HUES6 (cell line): Measurements from ENCODE around the gene CTSO.

Experiments used
- H3K27ac ChIP-seq: 2 replicates; pipeline ENCODE4 v1.7.0; 2013; ENCODE audit warnings: low read depth, mild to moderate bottlenecking, low read length, inconsistent platforms
- H3K27me3 ChIP-seq: 2 replicates; pipeline ENCODE4 v1.6.1; 2013; ENCODE audit warnings: low read length; ENCODE audit not compliant: control insufficient read depth, insufficient read depth
- H3K36me3 ChIP-seq: 2 replicates; pipeline ENCODE4 v1.6.1; 2013; ENCODE audit warnings: low read length; ENCODE audit not compliant: control insufficient read depth, insufficient read depth
- H3K4me1 ChIP-seq: 2 replicates; pipeline ENCODE4 v1.6.1; 2013; ENCODE audit warnings: low read length; ENCODE audit not compliant: control insufficient read depth, insufficient read depth
- H3K4me3 ChIP-seq: 2 replicates; pipeline ENCODE4 v1.5.1; 2013; ENCODE audit warnings: low read depth, low read length
- H3K9ac ChIP-seq: one replicate; pipeline ENCODE4 v1.6.1; 2013; ENCODE audit warnings: mild to moderate bottlenecking, low read length
- H3K9me3 ChIP-seq: 2 replicates; pipeline ENCODE4 v1.6.1; 2013; ENCODE audit warnings: low read depth, low read length; ENCODE audit not compliant: control insufficient read depth, insufficient read depth

CTSO gene

DNA sequence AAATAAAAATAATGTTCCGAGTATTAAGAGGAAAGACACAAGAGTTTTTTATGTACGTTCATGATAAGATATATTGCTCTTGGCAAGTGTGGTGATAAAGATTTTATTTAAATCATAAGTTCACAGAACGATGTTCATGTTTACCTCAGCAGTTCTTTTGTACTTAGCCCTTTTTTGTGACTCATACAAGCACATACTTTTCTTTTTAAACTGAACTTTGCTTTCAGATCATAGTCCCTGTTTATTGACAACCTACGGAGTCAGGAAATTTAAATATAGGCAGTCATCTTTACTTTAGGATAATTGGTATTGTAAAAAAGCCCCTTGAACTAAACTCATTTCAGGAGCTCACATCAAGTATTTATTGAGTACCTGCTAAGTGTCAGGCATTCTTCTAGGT lies 1.3 kb upstream of the CTSO start:
- no peaks in the 10 kb centered on the region for H3K9me3 ChIP-seq
- H3K4me1 ChIP-seq = no peaks in the 10 kb centered on the region
- no peak overlapping the region for H3K9ac ChIP-seq
- no peaks in the 10 kb centered on the region; the same call in 1 of the 2 replicates for H3K27me3 ChIP-seq
- no peak overlapping the region for H3K4me3 ChIP-seq
- H3K36me3 ChIP-seq = no peaks in the 10 kb centered on the region
- no peak overlapping the region for H3K27ac ChIP-seq

DNA sequence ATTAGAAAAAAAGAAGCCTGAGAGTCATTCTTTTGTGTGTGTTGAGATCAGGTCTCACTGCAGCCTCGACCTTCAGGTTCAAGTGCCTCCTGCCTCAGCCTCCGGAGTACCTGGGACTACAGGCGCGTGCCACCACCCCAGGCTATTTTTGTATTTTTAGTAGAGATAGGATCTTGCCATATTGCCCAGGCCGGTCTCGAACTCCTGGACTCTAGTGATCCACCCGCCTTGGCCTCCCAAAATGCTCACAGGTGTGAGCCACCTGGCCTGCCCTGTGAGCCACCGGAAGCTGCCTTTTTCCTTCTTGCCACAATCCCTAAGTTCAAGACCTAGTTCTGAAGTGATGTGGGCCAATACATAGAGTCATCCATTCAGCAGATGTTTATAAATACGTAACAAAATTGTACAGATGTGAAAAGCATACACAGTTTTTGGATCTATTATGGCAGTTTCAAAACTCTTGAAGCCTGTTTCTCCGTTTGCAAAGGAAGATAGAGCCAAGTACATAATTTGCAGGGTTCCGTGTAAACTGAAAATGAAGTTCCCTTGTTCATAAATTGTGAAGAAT lies 536 bp upstream of the CTSO start:
- Histone ChIP-seq H3K9ac (no peak overlapping the region), H3K4me3 (peak overlapping the region; percentile 63; the same call in 1 of the 2 replicates), H3K36me3 (no peaks in the 10 kb centered on the region), H3K27me3 (no peaks in the 10 kb centered on the region; the same call in 1 of the 2 replicates), H3K9me3 (no peaks in the 10 kb centered on the region), H3K4me1 (no peaks in the 10 kb centered on the region), H3K27ac (no peak overlapping the region)

DNA sequence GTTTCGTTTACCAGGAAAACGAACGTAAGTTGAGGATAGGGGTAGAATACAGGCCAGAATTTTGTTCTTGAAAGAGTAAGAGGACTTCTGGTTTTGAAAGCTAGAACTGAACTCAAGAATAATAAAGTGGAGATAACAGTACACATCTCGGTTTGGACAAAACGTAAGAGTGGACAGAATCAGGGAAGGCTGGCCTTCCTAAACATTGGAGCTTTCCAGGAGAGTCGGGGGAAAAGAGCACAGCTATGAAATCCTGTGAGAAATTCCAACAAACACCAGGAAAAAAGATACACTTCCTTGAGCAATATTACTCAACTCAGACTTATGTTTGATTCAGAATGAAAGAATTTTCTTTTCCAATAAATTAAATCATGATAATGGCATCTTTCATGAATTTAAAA lies 1.2 kb downstream of the CTSO start:
- no peaks in the 10 kb centered on the region; the same call in 1 of the 2 replicates for H3K27me3 ChIP-seq
- no peaks in the 10 kb centered on the region for H3K9me3 ChIP-seq
- no peak overlapping the region for H3K27ac ChIP-seq
- H3K36me3 ChIP-seq = no peaks in the 10 kb centered on the region
- H3K9ac ChIP-seq = no peak overlapping the region
- no peak overlapping the region for H3K4me3 ChIP-seq
- no peaks in the 10 kb centered on the region for H3K4me1 ChIP-seq

DNA sequence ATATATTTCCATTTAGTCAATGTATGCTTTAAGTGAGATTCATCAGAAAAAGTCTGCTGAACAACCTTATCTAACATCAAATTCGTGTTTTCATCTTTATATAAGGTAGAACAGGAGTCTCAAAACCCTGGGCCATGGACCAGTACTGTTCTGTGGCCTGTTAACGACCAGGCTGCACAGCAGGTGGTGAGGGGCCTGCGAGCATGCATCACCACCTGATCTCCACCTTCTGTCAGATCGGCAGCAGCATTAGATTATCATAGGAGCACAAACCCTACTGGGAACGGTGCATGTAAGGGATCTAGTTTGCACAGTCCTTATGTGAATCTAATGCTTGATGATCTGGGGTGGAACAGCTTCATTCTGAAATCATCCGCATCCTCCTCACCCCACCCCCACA lies 3.2 kb downstream of the CTSO start:
- Histone ChIP-seq H3K27ac (no peak overlapping the region), H3K36me3 (no peaks in the 10 kb centered on the region), H3K4me1 (no peaks in the 10 kb centered on the region), H3K27me3 (no peaks in the 10 kb centered on the region; the same call in 1 of the 2 replicates), H3K9ac (no peak overlapping the region), H3K4me3 (no peak overlapping the region), H3K9me3 (no peaks in the 10 kb centered on the region)

DNA sequence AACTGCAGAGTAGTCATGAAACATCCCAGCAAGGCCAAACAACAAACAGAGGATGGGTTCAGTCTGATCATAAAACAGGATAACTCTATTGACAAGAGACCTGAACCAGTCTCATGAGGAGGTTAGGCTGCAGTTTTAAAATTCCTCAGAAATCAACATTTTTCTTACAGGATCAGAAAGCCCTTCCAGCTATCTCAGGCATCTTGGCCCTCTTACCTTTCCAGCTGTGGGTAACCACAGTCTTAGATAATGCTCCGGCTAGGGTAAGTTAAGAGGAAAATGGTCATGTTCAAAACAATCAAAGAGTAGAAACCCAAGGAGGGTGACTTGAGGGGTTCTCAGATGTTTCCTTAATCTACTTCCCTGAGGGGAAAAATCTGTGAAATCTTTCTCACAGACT lies 5.1 kb downstream of the CTSO start:
- H3K9ac ChIP-seq = no peak overlapping the region
- no peaks in the 10 kb centered on the region for H3K9me3 ChIP-seq
- no peaks in the 10 kb centered on the region for H3K4me1 ChIP-seq

GRCh38 chr4:155946486-155946885 lies 7.2 kb downstream of the CTSO start:
- Histone ChIP-seq H3K9ac (no peak overlapping the region), H3K27me3 (no peaks in the 10 kb centered on the region), H3K4me3 (no peak overlapping the region), H3K9me3 (no peaks in the 10 kb centered on the region), H3K4me1 (no peaks in the 10 kb centered on the region), H3K36me3 (no peaks in the 10 kb centered on the region), H3K27ac (no peak overlapping the region)

More for the DNA sequence above, 5.1 kb downstream of the CTSO start:
- H3K27me3 ChIP-seq = no peaks in the 10 kb centered on the region
- H3K36me3 ChIP-seq = no peaks in the 10 kb centered on the region
- H3K27ac ChIP-seq = no peak overlapping the region
- H3K4me3 ChIP-seq = no peak overlapping the region

- H3K36me3 ChIP-seq = no peaks in the 10 kb centered on the region
Observed at GRCh38 chr4:155944516-155944915, 9.2 kb downstream of the CTSO start.

GRCh38 chr4:155943605-155944291 lies 9.9 kb downstream of the CTSO start:
- Histone ChIP-seq H3K4me1 (no peaks in the 10 kb centered on the region), H3K9me3 (no peaks in the 10 kb centered on the region), H3K9ac (no peak overlapping the region), H3K4me3 (no peak overlapping the region), H3K27me3 (no peaks in the 10 kb centered on the region), H3K27ac (no peak overlapping the region), H3K36me3 (no peaks in the 10 kb centered on the region)

More at GRCh38 chr4:155944516-155944915, 9.2 kb downstream of the CTSO start:
- H3K27me3 ChIP-seq = no peaks in the 10 kb centered on the region
- H3K4me1 ChIP-seq = no peaks in the 10 kb centered on the region
- H3K9ac ChIP-seq = no peak overlapping the region
- no peak overlapping the region for H3K27ac ChIP-seq
- H3K9me3 ChIP-seq = no peaks in the 10 kb centered on the region
- no peak overlapping the region for H3K4me3 ChIP-seq

DNA sequence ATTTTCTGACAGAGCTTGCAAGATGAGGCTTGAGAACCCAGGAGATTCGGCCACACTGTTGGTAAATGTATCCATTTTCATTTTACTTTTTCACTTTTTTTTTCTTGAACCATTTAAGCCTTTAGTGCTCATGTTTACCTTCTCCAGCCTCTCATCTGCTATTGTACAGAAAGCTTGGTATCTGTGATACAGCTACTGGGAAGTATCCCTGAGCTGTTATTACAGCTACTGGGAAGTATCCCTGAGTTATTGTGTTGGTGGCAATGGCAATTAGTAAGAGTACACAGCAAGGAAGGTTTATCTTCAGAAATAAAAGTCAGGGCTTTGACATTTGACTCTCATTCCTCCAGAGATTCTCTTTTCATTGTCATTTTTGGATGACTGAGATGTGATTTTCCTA lies 11.8 kb downstream of the CTSO start:
- Histone ChIP-seq H3K9ac (no peak overlapping the region), H3K27me3 (no peaks in the 10 kb centered on the region), H3K4me3 (no peak overlapping the region), H3K9me3 (no peaks in the 10 kb centered on the region), H3K36me3 (no peaks in the 10 kb centered on the region), H3K4me1 (no peaks in the 10 kb centered on the region), H3K27ac (no peak overlapping the region)

DNA sequence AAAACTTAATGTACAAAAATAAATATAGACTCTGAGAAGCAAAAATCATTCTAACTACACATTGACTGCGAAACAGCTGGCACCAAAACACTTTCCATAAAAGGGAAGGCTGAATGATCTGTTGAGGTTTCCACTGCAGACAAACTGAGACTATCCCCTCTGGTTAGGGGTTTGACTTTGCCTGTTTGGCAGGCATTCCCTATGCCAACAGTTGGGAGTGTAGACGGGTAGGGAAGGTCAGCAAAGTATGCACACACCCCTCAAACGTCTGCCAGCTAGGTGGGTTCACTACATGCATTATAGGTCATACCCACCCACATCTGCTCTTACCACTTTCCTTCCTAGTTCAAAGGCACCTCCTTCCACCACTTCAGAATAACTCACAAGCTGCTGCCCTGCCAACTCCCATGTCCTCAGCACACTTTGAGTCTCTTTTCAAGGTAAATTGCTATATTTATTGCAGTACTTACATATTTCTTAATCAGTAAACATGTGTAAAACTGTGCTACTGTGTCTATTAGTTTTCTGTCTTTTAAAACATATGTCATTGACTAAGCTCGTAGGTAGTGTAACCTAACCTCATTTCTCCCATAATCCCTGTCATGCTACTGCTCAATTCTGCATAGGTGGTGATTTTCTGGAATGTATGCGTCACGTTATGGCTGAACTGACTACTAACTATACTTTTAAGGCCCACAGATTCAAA lies 12.4 kb downstream of the CTSO start:
- Histone ChIP-seq H3K9me3 (no peaks in the 10 kb centered on the region), H3K9ac (no peak overlapping the region), H3K4me1 (no peaks in the 10 kb centered on the region), H3K36me3 (no peaks in the 10 kb centered on the region), H3K27me3 (no peaks in the 10 kb centered on the region), H3K4me3 (no peak overlapping the region), H3K27ac (no peak overlapping the region)

- Histone ChIP-seq H3K27ac (no peak overlapping the region), H3K9ac (no peak overlapping the region), H3K4me1 (no peaks in the 10 kb centered on the region), H3K36me3 (no peaks in the 10 kb centered on the region), H3K9me3 (peaks cover 9% of the 10 kb centered on the region; the same call in 1 of the 2 replicates), H3K27me3 (no peaks in the 10 kb centered on the region), H3K4me3 (no peak overlapping the region)
Observed at GRCh38 chr4:155935389-155935986, 18.2 kb downstream of the CTSO start.
